ENCODE measurements around the gene RPAP2.

The RPAP2 gene

GRCh38 chr1:92298213-92298572, 666 bp upstream of the RPAP2 start:
- peaks cover 65% of the 10 kb centered on the region for H3K79me2 ChIP-seq (ENCODE audit: insufficient read depth, low read length)
- H3K4me2 ChIP-seq (ENCODE audit: insufficient read depth, low read length), result peak overlapping the region; percentile 82
- H3K4me1 ChIP-seq (ENCODE audit: insufficient read depth, low read length), result peaks cover 47% of the 10 kb centered on the region
- H3K9ac ChIP-seq (ENCODE audit: low read depth, low read length), result peak overlapping the region; percentile 73
- peak overlapping the region; percentile 67 to 78; a peak in 3 of 4 replicates for H3K4me3 ChIP-seq (ENCODE audit: low read depth in 1 of 2, low read length in 2 of 2)
- no peaks in the 10 kb centered on the region for H3K27me3 ChIP-seq (ENCODE audit: insufficient read depth, low read length, poor library complexity)
- TF ChIP-seq EZH2 (IDR thresholded peaks at IDR 0.05; ENCODE audit: borderline replicate concordance, low read depth, low read length, severe bottlenecking) (no peak), CTCF (IDR thresholded peaks at IDR 0.05; ENCODE audit: borderline replicate concordance, extremely low read depth, low read length, poor library complexity, severe bottlenecking) (peak; percentile 41)
- H3K9me3 ChIP-seq (ENCODE audit: insufficient read depth, low read length, severe bottlenecking), result no peaks in the 10 kb centered on the region
- H3K27ac ChIP-seq (ENCODE audit: low read length), result peak overlapping the region; percentile 91
- ATAC-seq (ENCODE audit: insufficient read depth, low read depth) (peak; percentile 7), DNase-seq (no peak)
- H3K36me3 ChIP-seq (ENCODE audit: insufficient read depth, low read length), result peaks cover 45% of the 10 kb centered on the region
- H2AFZ ChIP-seq (ENCODE audit: low read depth, low read length), result peak overlapping the region; percentile 89
- no peaks in the 10 kb centered on the region; the same call in 1 of the 2 replicates for H4K20me1 ChIP-seq (ENCODE audit: insufficient read depth, low read length)

GRCh38 chr1:92299477-92300150, 755 bp downstream of the RPAP2 start:
- ATAC-seq (ENCODE audit: insufficient read depth, low read depth), result no peak
- Histone ChIP-seq H2AFZ (ENCODE audit: low read depth, low read length) (peak overlapping the region; percentile 89), H3K4me3 (ENCODE audit: low read depth in 1 of 2, low read length in 2 of 2) (peak overlapping the region; percentile 67 to 78), H3K27me3 (ENCODE audit: insufficient read depth, low read length, poor library complexity) (no peaks in the 10 kb centered on the region), H3K9me3 (ENCODE audit: insufficient read depth, low read length, severe bottlenecking) (no peaks in the 10 kb centered on the region), H3K4me1 (ENCODE audit: insufficient read depth, low read length) (peaks cover 47% of the 10 kb centered on the region), H3K27ac (ENCODE audit: low read length) (peak overlapping the region; percentile 91), H3K79me2 (ENCODE audit: insufficient read depth, low read length) (peaks cover 61% of the 10 kb centered on the region), H3K36me3 (ENCODE audit: insufficient read depth, low read length) (peaks cover 48% of the 10 kb centered on the region), H3K4me2 (ENCODE audit: insufficient read depth, low read length) (peak overlapping the region; percentile 82), H3K9ac (ENCODE audit: low read depth, low read length) (peak overlapping the region; percentile 73), H4K20me1 (ENCODE audit: insufficient read depth, low read length) (no peaks in the 10 kb centered on the region; the same call in 1 of the 2 replicates)
- no peak for DNase-seq
- TF ChIP-seq CTCF (IDR thresholded peaks at IDR 0.05; ENCODE audit: borderline replicate concordance, extremely low read depth, low read length, poor library complexity, severe bottlenecking), result no peak
- no peak for TF ChIP-seq EZH2 (IDR thresholded peaks at IDR 0.05; ENCODE audit: borderline replicate concordance, low read depth, low read length, severe bottlenecking)

DNA sequence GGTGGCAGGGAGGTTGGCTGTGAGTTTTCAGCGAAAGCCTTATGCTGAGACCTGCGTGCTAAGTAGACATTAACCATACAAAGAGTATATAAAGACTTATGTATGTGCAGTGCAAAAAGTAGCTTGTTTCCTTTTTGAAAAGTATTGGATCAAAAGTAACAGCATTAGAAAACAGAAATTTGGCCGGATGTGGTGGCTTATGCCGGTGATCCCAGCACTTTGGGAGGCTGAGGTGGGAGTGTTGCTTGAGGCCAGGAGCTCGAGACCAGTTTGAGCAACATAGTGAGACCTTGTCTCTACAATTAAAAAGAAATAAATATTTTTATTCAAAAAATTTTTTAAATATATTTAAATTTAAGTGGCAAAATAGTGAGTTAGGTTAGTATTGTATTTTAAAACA, 2.2 kb downstream of the RPAP2 start:
- peaks cover 46% of the 10 kb centered on the region for H3K4me1 ChIP-seq (ENCODE audit: insufficient read depth, low read length)
- H3K4me2 ChIP-seq (ENCODE audit: insufficient read depth, low read length), result peak overlapping the region; percentile 82; the same call in 1 of the 2 replicates
- TF ChIP-seq CTCF (IDR thresholded peaks at IDR 0.05; ENCODE audit: borderline replicate concordance, extremely low read depth, low read length, poor library complexity, severe bottlenecking), result no peak
- TF ChIP-seq EZH2 (IDR thresholded peaks at IDR 0.05; ENCODE audit: borderline replicate concordance, low read depth, low read length, severe bottlenecking), result no peak
- no peak for ATAC-seq (ENCODE audit: insufficient read depth, low read depth)
- H2AFZ ChIP-seq (ENCODE audit: low read depth, low read length), result no peak overlapping the region
- peak overlapping the region in 1 of 2 experiments; percentile 35; a peak in 2 of 4 replicates for H3K4me3 ChIP-seq (ENCODE audit: low read depth in 1 of 2, low read length in 2 of 2)
- peaks cover 61% of the 10 kb centered on the region for H3K79me2 ChIP-seq (ENCODE audit: insufficient read depth, low read length)
- H3K9me3 ChIP-seq (ENCODE audit: insufficient read depth, low read length, severe bottlenecking), result no peaks in the 10 kb centered on the region
- H3K9ac ChIP-seq (ENCODE audit: low read depth, low read length), result no peak overlapping the region
- H3K36me3 ChIP-seq (ENCODE audit: insufficient read depth, low read length), result peaks cover 49% of the 10 kb centered on the region
- H3K27me3 ChIP-seq (ENCODE audit: insufficient read depth, low read length, poor library complexity), result no peaks in the 10 kb centered on the region
- no peak overlapping the region for H3K27ac ChIP-seq (ENCODE audit: low read length)
- H4K20me1 ChIP-seq (ENCODE audit: insufficient read depth, low read length), result no peaks in the 10 kb centered on the region; the same call in 1 of the 2 replicates
- DNase-seq, result no peak

Measured in DND-41 (cell line).